HCT116 (cell line): ENCODE data around the gene SLC1A1. TPM values are rescaled to one million over a fixed set of nuclear protein-coding genes. Genes with fewer than 3 reads are reported as not detected.

Experiments
- ATAC-seq: fragments of 200-7000 bp; cut with Tn5 transposase; 2 replicates; pipeline ENCODE4 v1.9.1; 2020; ENCODE audit warnings: mild to moderate bottlenecking, moderate library complexity
- BruUV-seq: library from RNA; stranded (reverse); fragments of 400-500 nt; replicated peaks from 2 replicates; lab custom pipeline; 2021; lab: Mats Ljungman, UMichigan
- CTCF ChIA-PET: fragments of 300-600 bp; sonication (Branson Sonifier 250); formaldehyde crosslinking; loops from one replicate; lab custom pipeline; 2021; ENCODE audit warnings: antibody characterized with exemption; lab: Charles Lee
- POLR2A ChIA-PET: fragments of 300-600, 350-600 bp; sonication (Branson Sonifier 250); formaldehyde crosslinking; loops from one replicate; lab custom pipeline; 2021; ENCODE audit warnings: antibody characterized with exemption; lab: Charles Lee
- RAD21 ChIA-PET, 2 experiments: fragments of 300-600 bp; sonication (Branson Sonifier 250); formaldehyde crosslinking; loops; one replicate each; lab custom pipeline; 2023; ENCODE audit warnings: low total read pairs in 2 of 2; ENCODE audit not compliant: uncharacterized antibody in 2 of 2, unreplicated experiment in 2 of 2, low non-redundant PET in 1 of 2; lab: Charles Lee
- DNase-seq: peaks from one replicate; pipeline ENCODE4 v3.0.0-alpha.2; 2010; ENCODE audit warnings: low read depth, low spot score
- H2AFZ ChIP-seq: fragments of 200-600 bp; shearing (Covaris generic), sonication (generic); 2 replicates; pipeline ENCODE4 v1.6.1; 2017; ENCODE audit warnings: low read depth, mixed run types, mixed read lengths, antibody characterized with exemption, low read length; ENCODE audit not compliant: poor library complexity, severe bottlenecking
- H3K27ac ChIP-seq: 2 replicates; pipeline ENCODE4 v1.5.1; 2012; ENCODE audit warnings: low read depth, low read length
- H3K27me3 ChIP-seq: fragments of 200-600 bp; sonication (generic); 2 replicates; pipeline ENCODE4 v1.6.1; 2016; ENCODE audit warnings: mixed run types, low read length, mixed read lengths; ENCODE audit not compliant: insufficient read depth
- H3K36me3 ChIP-seq, 2 experiments: fragments of 200-500 bp in 1 of 2; fragments of 200-600 bp in 1 of 2; sonication (Bioruptor generic) in 1 of 2; sonication (generic) in 1 of 2; 2 replicates each; pipeline versions ENCODE4 v1.5.1 to v1.6.1; 2014 to 2016; ENCODE audit warnings: low read length in 2 of 2, inconsistent platforms in 1 of 2, mixed read lengths in 1 of 2, mixed run types in 1 of 2; ENCODE audit not compliant: insufficient read depth in 2 of 2, control insufficient read depth in 1 of 2
- H3K4me1 ChIP-seq, 2 experiments: fragments of 200-600 bp in 1 of 2; sonication (generic) in 1 of 2; 2 replicates each; pipeline versions ENCODE4 v1.5.1 to v1.6.1; 2012 to 2017; ENCODE audit warnings: low read length in 2 of 2, inconsistent platforms in 1 of 2, mild to moderate bottlenecking in 1 of 2, mixed read lengths in 1 of 2, mixed run types in 1 of 2, moderate library complexity in 1 of 2; ENCODE audit not compliant: insufficient read depth in 2 of 2, control insufficient read depth in 1 of 2
- H3K4me2 ChIP-seq: fragments of 200-600 bp; sonication (generic); 2 replicates; pipeline ENCODE4 v1.6.1; 2017; ENCODE audit warnings: mixed run types, low read length, mixed read lengths
- H3K4me3 ChIP-seq, 2 experiments: fragments of 200-600 bp in 1 of 2; sonication (generic) in 1 of 2; replicated peaks in 1 of 2; 2 replicates each; pipeline ENCODE4 v1.5.1; 2011 to 2016; ENCODE audit warnings: low read length in 2 of 2, control low read depth in 1 of 2, low read depth in 1 of 2, mild to moderate bottlenecking in 1 of 2, mixed read lengths in 1 of 2, mixed run types in 1 of 2
- H3K79me2 ChIP-seq: fragments of 200-600 bp; sonication (generic); 2 replicates; pipeline ENCODE4 v1.6.1; 2017; ENCODE audit warnings: mild to moderate bottlenecking, mixed run types, low read length, moderate library complexity, mixed read lengths; ENCODE audit not compliant: insufficient read depth
- H3K9ac ChIP-seq: fragments of 200-600 bp; sonication (generic); 2 replicates; pipeline ENCODE4 v1.6.1; 2016; ENCODE audit warnings: low read length, mixed read lengths
- H3K9me2 ChIP-seq: fragments of 200-600 bp; sonication (generic), shearing (Covaris generic); 2 replicates; pipeline ENCODE4 v1.6.1; 2017; ENCODE audit warnings: mixed run types, mild to moderate bottlenecking, moderate library complexity; ENCODE audit not compliant: insufficient read depth
- H3K9me3 ChIP-seq, 2 experiments: fragments of 200-500 bp in 1 of 2; fragments of 200-600 bp in 1 of 2; sonication (Bioruptor generic) in 1 of 2; sonication (generic) in 1 of 2; 2 replicates each; pipeline ENCODE4 v1.6.1; 2014 to 2017; ENCODE audit warnings: low read length in 2 of 2, mixed read lengths in 2 of 2, inconsistent platforms in 1 of 2, low read depth in 1 of 2, mild to moderate bottlenecking in 1 of 2, mixed run types in 1 of 2, moderate library complexity in 1 of 2; ENCODE audit not compliant: control insufficient read depth in 1 of 2, insufficient read depth in 1 of 2
- H4K20me1 ChIP-seq: fragments of 200-600 bp; sonication (generic), shearing (Covaris generic); 2 replicates; pipeline ENCODE4 v1.6.1; 2017; ENCODE audit warnings: mixed run types, mild to moderate bottlenecking, moderate library complexity; ENCODE audit not compliant: insufficient read depth
- CBX3 ChIP-seq: IDR thresholded peaks from 2 replicates; pipeline ENCODE4 v1.6.1; 2012; ENCODE audit warnings: low read depth
- CTCF ChIP-seq, 3 experiments: fragments of 200-600 bp in 1 of 3; sonication (generic) in 1 of 3; IDR thresholded peaks in 2 of 3; conservative IDR thresholded peaks in 1 of 3; 2 replicates each; pipeline ENCODE4 v1.5.1; 2012 to 2017; ENCODE audit warnings: low read depth in 2 of 3, low read length in 2 of 3, antibody characterized with exemption in 1 of 3, borderline replicate concordance in 1 of 3, control low read depth in 1 of 3, mild to moderate bottlenecking in 1 of 3, mixed read lengths in 1 of 3, mixed run types in 1 of 3, moderate library complexity in 1 of 3; ENCODE audit not compliant: insufficient read depth in 1 of 3
- ELF1 ChIP-seq: IDR thresholded peaks from 2 replicates; pipeline ENCODE4 v1.6.1; 2012; ENCODE audit warnings: low read depth, borderline replicate concordance
- EZH2 ChIP-seq: fragments of 200-600 bp; sonication (generic); IDR thresholded peaks from 2 replicates; pipeline ENCODE4 v1.6.1; 2017; ENCODE audit warnings: antibody characterized with exemption, mixed run types
- FOSL1 ChIP-seq: IDR thresholded peaks from 2 replicates; pipeline ENCODE4 v1.6.1; 2012; ENCODE audit warnings: low read depth
- MAX ChIP-seq: IDR thresholded peaks from 2 replicates; pipeline ENCODE4 v1.6.1; 2012
- POLR2A ChIP-seq: IDR thresholded peaks from 2 replicates; pipeline ENCODE4 v1.7.0; 2011; ENCODE audit warnings: borderline replicate concordance; ENCODE audit not compliant: insufficient read depth, insufficient read length; ENCODE audit errors: extremely low read depth
- ZFX ChIP-seq: fragments of 450-650 bp; IDR thresholded peaks from 2 replicates; pipeline ENCODE4 v1.6.1; 2017
- intact Hi-C: fragments of 100-400 bp; cut with micrococcal nuclease; formaldehyde crosslinking; loops from 2 replicates; pipeline ENCODE4 v1.10.0; 2022
- total RNA-seq: library from RNA; stranded (reverse); gene quantifications from one replicate; pipeline ENCODE4 v1.2.1, GENCODE V29; 2021; ENCODE audit not compliant: unreplicated experiment

SLC1A1 gene
- total RNA-seq, 1 experiment from 2014 or later: 6.8 TPM

DNA sequence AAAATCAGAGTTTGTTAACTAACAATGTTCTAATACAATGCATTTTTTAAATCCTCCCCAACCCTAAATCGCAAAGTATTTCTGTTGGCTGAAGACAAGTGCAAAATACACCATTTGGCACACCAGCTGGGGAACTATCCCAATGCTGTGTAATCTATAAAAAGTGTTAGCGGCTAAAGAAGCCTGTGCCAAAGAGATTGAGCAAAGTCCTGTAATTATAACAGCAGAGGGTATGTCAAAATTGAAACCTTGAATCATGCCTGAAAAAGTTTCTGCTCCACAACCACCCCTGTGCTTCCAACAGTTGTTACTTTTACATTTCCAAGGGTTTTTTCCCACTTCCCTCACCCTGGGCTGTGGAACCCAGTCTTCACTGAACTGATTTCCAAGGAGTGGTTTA lies 88.7 kb downstream of the SLC1A1 start:
- no peak overlapping the region for H3K4me3 ChIP-seq
- intact Hi-C loops: no loop called here
- TF ChIP-seq EZH2 (no peak), MAX (no peak), FOSL1 (no peak), CBX3 (no peak), ZFX (no peak), ELF1 (no peak), CTCF (IDR thresholded peaks at IDR 0.05 in 2 of 3, conservative IDR thresholded peaks at IDR 0.05 in 1 of 3; ENCODE audit: borderline replicate concordance in 1 of 3, insufficient read depth in 1 of 3, low read depth in 2 of 3, low read length in 2 of 3) (no peak), POLR2A (no peak)
- POLR2A ChIA-PET: no interaction called here
- no peak overlapping the region for H3K9ac ChIP-seq
- no peaks in the 10 kb centered on the region for H3K27me3 ChIP-seq
- RAD21 ChIA-PET: no interaction called here
- no peaks in the 10 kb centered on the region for H4K20me1 ChIP-seq
- no peaks in the 10 kb centered on the region for H3K4me1 ChIP-seq
- H3K36me3 ChIP-seq: no peaks in the 10 kb centered on the region; a peak in 1 of 4 replicates
- BruUV-seq: no TSS peak
- H3K79me2 ChIP-seq: no peaks in the 10 kb centered on the region
- H3K9me3 ChIP-seq: no peaks in the 10 kb centered on the region
- H2AFZ ChIP-seq: no peak overlapping the region
- no peak overlapping the region for H3K27ac ChIP-seq
- ATAC-seq (no peak), DNase-seq (no peak)
- CTCF ChIA-PET: no interaction called here
- no peaks in the 10 kb centered on the region for H3K9me2 ChIP-seq
- no peak overlapping the region for H3K4me2 ChIP-seq
